Measurements from ENCODE around the gene ELL. TPM values are rescaled to one million over a fixed set of nuclear protein-coding genes. Genes with fewer than 3 reads are reported as not detected.

ELL gene
- polyA plus RNA-seq, 1 of the 3 experiments (the other 2 are of a cell fraction): 7.4 TPM

GRCh38 chr19:18529782-18530181 is 7.9 kb upstream of the ELL start:
- POLR2A ChIA-PET: interaction anchor here (0.6 kb wide), 1 partner anchor 8 kb away, joined by 5 read pairs; no protein-coding TSS in a partner anchor
- 91% methylated on average over 7 of the region's 7 CpGs for WGBS (ENCODE audit: low lambda C conversion rate)
- no peak for DNase-seq

GRCh38 chr19:18526316-18526715 is 4.4 kb upstream of the ELL start:
- no peak overlapping the region for H3K4me2 ChIP-seq
- 77% methylated on average over 9 of the region's 9 CpGs for WGBS (ENCODE audit: low lambda C conversion rate)
- CTCF ChIA-PET: interaction anchor here (1.4 kb wide), 1 partner anchor 64 kb away, joined by 4 read pairs; no protein-coding TSS in a partner anchor
- peaks cover 5% of the 10 kb centered on the region for H3K79me2 ChIP-seq (ENCODE audit: insufficient read depth)
- POLR2A ChIA-PET: no interaction called here
- H2AFZ ChIP-seq (ENCODE audit: low read depth): no peak overlapping the region
- H3K27me3 ChIP-seq (ENCODE audit: insufficient read depth): no peaks in the 10 kb centered on the region
- no peak overlapping the region for H3K4me3 ChIP-seq (ENCODE audit: low read depth in 2 of 2, low read length in 1 of 2)
- no peaks in the 10 kb centered on the region for H3K9me2 ChIP-seq
- no peak for TF ChIP-seq FOXJ3 (CRISPR knock-in tag; IDR thresholded peaks at IDR 0.05)
- no peak for TF ChIP-seq RXRA (IDR thresholded peaks at IDR 0.05; ENCODE audit: borderline replicate concordance, low read depth)
- TF ChIP-seq CHD2 (IDR thresholded peaks at IDR 0.05; ENCODE audit: low read length, partially characterized antibody): no peak
- TF ChIP-seq NRF1 (IDR thresholded peaks at IDR 0.05; ENCODE audit: low read depth, low read length): no peak
- no peak for TF ChIP-seq GATA2 (CRISPR knock-in tag; IDR thresholded peaks at IDR 0.05)
- no peak for TF ChIP-seq FOXM1 (IDR thresholded peaks at IDR 0.05; ENCODE audit: low read depth)
- no peak for TF ChIP-seq RAD21 (IDR thresholded peaks at IDR 0.05; ENCODE audit: low read length)
- TF ChIP-seq ZBTB33 (IDR thresholded peaks at IDR 0.05; ENCODE audit: borderline replicate concordance, low read depth): no peak
- no peak for TF ChIP-seq TEAD4 (IDR thresholded peaks at IDR 0.05; ENCODE audit: borderline replicate concordance, insufficient read depth)
- TF ChIP-seq USF1 (IDR thresholded peaks at IDR 0.05; ENCODE audit: borderline replicate concordance, low read depth): no peak
- no peak for TF ChIP-seq USF2 (IDR thresholded peaks at IDR 0.05; ENCODE audit: borderline replicate concordance, low read depth, low read length)
- TF ChIP-seq GABPA (IDR thresholded peaks at IDR 0.05; ENCODE audit: low read depth): no peak
- no peak for TF ChIP-seq FOSL2 (IDR thresholded peaks at IDR 0.05; ENCODE audit: borderline replicate concordance, low read depth)
- H4K20me1 ChIP-seq (ENCODE audit: insufficient read depth): no peaks in the 10 kb centered on the region
- no peaks in the 10 kb centered on the region for H3K4me1 ChIP-seq (ENCODE audit: control insufficient read depth in 1 of 2, insufficient read depth in 2 of 2, low read depth in 1 of 2, low read length in 1 of 2)
- H3F3A ChIP-seq (replicated peaks; ENCODE audit: insufficient read depth): no peaks in the 10 kb centered on the region
- no peak overlapping the region for H3K27ac ChIP-seq (ENCODE audit: low read depth in 2 of 2, low read length in 1 of 2)
- no peak overlapping the region for H3K9ac ChIP-seq
- H3K9me3 ChIP-seq: no peaks in the 10 kb centered on the region
- peaks cover 0 to 2% of the 10 kb centered on the region in 2 experiments for H3K36me3 ChIP-seq (replicated peaks in 1 of 2; ENCODE audit: control insufficient read depth in 1 of 2, insufficient read depth in 2 of 2, low read length in 1 of 2)
- no peak for DNase-seq

More at GRCh38 chr19:18529782-18530181, 7.9 kb upstream of the ELL start:
- CTCF ChIA-PET: interaction anchor here (0.7 to 2.6 kb wide), 4 partner anchors 9 to 79 kb away, joined by 3 to 8 read pairs (median 4); partner anchors contain the start of gene ELL
- H3K79me2 ChIP-seq (ENCODE audit: insufficient read depth): no peaks in the 10 kb centered on the region
- H3K4me2 ChIP-seq: no peak overlapping the region
- H2AFZ ChIP-seq (ENCODE audit: low read depth): no peak overlapping the region
- H3K9me2 ChIP-seq: no peaks in the 10 kb centered on the region
- no peaks in the 10 kb centered on the region for H3K9me3 ChIP-seq
- H3K9ac ChIP-seq: no peak overlapping the region
- H3K36me3 ChIP-seq (replicated peaks in 1 of 2; ENCODE audit: control insufficient read depth in 1 of 2, insufficient read depth in 2 of 2, low read length in 1 of 2): peaks cover 4 to 15% of the 10 kb centered on the region in 2 experiments
- no peak overlapping the region for H3K4me3 ChIP-seq (ENCODE audit: low read depth in 2 of 2, low read length in 1 of 2)
- H3K27me3 ChIP-seq (ENCODE audit: insufficient read depth): no peaks in the 10 kb centered on the region
- H3K27ac ChIP-seq (ENCODE audit: low read depth in 2 of 2, low read length in 1 of 2): no peak overlapping the region; a peak in 1 of 4 replicates
- no peak for TF ChIP-seq GATA2 (CRISPR knock-in tag; IDR thresholded peaks at IDR 0.05)
- TF ChIP-seq SIN3A (IDR thresholded peaks at IDR 0.05; ENCODE audit: borderline replicate concordance, low read depth, low read length): no peak
- no peaks in the 10 kb centered on the region for H3F3A ChIP-seq (replicated peaks; ENCODE audit: insufficient read depth)
- H3K4me1 ChIP-seq (ENCODE audit: control insufficient read depth in 1 of 2, insufficient read depth in 2 of 2, low read depth in 1 of 2, low read length in 1 of 2): no peaks in the 10 kb centered on the region
- no peaks in the 10 kb centered on the region for H4K20me1 ChIP-seq (ENCODE audit: insufficient read depth)
